ENCODE data around the gene ZC3HAV1L.
"Not testable (repeated sequence)": the region's sequence is repeated elsewhere in the genome, so short reads cannot be mapped to it uniquely, and the experiment has no call there.

Gene ZC3HAV1L

GRCh38 chr7:139035586-139036353 lies at the start of gene ZC3HAV1L:
Gene ZC3HAV1L (minus strand): TSS chr7:139036042. CDS start chr7:139036017, 25 bp downstream.
- peak; percentile 34 for DNase-seq

- no peak for DNase-seq
These were observed 48.9 kb upstream of the ZC3HAV1L start for GRCh38 chr7:139084709-139085108.

- no peak for DNase-seq
These were observed 45.7 kb upstream of the ZC3HAV1L start for GRCh38 chr7:139081584-139081983.

- no peak for DNase-seq
These were observed 45.1 kb upstream of the ZC3HAV1L start for GRCh38 chr7:139080905-139081304.

GRCh38 chr7:139079861-139080260 lies 44.0 kb upstream of the ZC3HAV1L start:
- DNase-seq, result no peak

- DNase-seq, result no peak
These were observed 43.1 kb upstream of the ZC3HAV1L start for GRCh38 chr7:139078911-139079310.

GRCh38 chr7:139078399-139078798 lies 42.6 kb upstream of the ZC3HAV1L start:
- DNase-seq, result no peak

- DNase-seq, result not testable (repeated sequence)
These were observed 41.9 kb upstream of the ZC3HAV1L start for GRCh38 chr7:139077706-139078105.

GRCh38 chr7:139075871-139076686 lies 40.2 kb upstream of the ZC3HAV1L start:
- no peak for DNase-seq

GRCh38 chr7:139075031-139075652 lies 39.3 kb upstream of the ZC3HAV1L start:
- DNase-seq, result peak; percentile 89

- DNase-seq, result no peak
These were observed 37.0 kb upstream of the ZC3HAV1L start for GRCh38 chr7:139072796-139073195.

- DNase-seq, result peak; percentile 48
These were observed 35.8 kb upstream of the ZC3HAV1L start for GRCh38 chr7:139071680-139072079.

- DNase-seq, result no peak
These were observed 32.9 kb upstream of the ZC3HAV1L start for GRCh38 chr7:139068544-139069399.

GRCh38 chr7:139066315-139066714 lies 30.5 kb upstream of the ZC3HAV1L start:
- no peak for DNase-seq

- DNase-seq, result no peak
These were observed 29.5 kb upstream of the ZC3HAV1L start for GRCh38 chr7:139065323-139065722.

- no peak for DNase-seq
These were observed 25.6 kb upstream of the ZC3HAV1L start for GRCh38 chr7:139061416-139061815.

GRCh38 chr7:139060695-139061237 lies 24.9 kb upstream of the ZC3HAV1L start:
- no peak for DNase-seq

- no peak for DNase-seq
These were observed 24.1 kb upstream of the ZC3HAV1L start for GRCh38 chr7:139059905-139060304.

GRCh38 chr7:139058943-139059342 lies 23.1 kb upstream of the ZC3HAV1L start:
- DNase-seq, result no peak

- no peak for DNase-seq
These were observed 19.8 kb upstream of the ZC3HAV1L start for GRCh38 chr7:139055674-139056073.

GRCh38 chr7:139054656-139055055 lies 18.8 kb upstream of the ZC3HAV1L start:
- not testable (repeated sequence) for DNase-seq

- DNase-seq, result no peak
These were observed 18.3 kb upstream of the ZC3HAV1L start for GRCh38 chr7:139054101-139054500.
